GM21381 (cell line): ENCODE measurements around the gene TMEM62.
"Not testable (repeated sequence)": the region's sequence is repeated elsewhere in the genome, so short reads cannot be mapped to it uniquely, and the experiment has no call there.

Source experiments
- ATAC-seq: cut with Tn5 transposase; IDR thresholded peaks from one replicate; pipeline ENCODE4 v1.9.1; 2021; ENCODE audit warnings: mild to moderate bottlenecking, moderate library complexity; ENCODE audit not compliant: unreplicated experiment

The TMEM62 gene

GRCh38 chr15:43208052-43209002, 74.9 kb downstream of the TMEM62 start:
- ATAC-seq: no peak

DNA sequence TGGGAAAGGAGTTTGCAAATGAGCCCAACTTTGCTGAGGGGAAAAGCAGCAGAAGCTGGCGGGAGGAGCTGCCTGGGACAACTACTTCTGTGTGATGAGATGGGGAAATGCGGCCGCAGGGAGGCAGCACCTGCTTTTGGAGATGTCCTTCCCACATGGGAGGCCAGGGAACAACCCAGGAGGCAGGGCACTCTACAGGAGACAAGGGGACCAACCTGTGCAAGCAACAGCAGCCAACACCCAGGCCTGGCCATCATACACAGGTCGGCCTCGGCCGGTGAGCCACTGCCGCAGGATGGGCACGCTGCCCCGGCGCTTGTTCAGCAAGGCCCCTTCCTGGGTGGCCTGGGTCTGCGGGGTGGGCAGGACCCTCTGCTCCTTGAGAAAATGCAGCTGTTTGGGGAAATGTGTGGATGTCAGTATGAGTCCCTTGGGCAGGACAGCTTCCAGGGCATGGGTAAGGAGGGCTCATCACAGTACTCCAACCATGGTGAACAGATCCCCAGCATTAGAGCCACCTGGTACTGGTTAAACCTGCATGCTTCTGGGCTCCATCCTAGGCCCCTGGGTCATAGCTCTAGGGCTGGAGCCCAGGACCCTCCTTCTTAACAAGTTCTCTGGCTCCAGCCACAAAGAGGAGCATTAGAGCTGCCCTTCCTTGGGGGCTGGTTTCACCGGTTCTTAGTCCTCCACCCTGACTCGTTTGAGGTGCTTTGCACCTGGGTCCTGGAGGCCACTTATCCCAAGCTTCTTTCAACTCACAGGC, 75.9 kb downstream of the TMEM62 start:
- ATAC-seq: no peak

DNA sequence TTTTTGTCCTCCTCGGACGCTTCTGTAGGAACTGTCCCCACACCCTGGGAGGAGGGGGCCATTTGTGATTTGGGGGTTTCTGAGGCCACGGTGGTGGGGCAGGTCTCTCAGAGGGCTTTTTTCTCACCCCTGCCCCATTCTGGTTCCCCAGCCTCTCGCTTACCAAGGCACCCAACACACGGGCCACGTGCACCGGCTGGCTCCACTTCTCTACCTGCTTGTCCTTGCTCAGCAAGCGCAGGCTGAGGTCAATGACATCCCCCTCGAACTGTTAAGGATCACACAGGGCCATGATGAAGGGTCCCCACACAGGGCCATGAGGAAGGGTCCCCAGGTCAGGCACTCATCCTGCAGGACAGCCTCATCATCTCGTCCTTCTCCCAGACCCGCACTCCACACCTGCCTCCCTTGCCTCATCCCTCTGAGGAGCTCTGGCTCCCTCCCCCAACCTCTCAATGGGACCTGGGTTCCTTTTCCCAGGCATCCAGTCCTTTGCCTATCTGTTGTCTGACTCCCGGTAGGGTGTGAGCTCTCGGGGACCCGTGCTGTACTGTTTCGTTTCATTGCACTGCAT, 76.9 kb downstream of the TMEM62 start:
- ATAC-seq: no peak

DNA sequence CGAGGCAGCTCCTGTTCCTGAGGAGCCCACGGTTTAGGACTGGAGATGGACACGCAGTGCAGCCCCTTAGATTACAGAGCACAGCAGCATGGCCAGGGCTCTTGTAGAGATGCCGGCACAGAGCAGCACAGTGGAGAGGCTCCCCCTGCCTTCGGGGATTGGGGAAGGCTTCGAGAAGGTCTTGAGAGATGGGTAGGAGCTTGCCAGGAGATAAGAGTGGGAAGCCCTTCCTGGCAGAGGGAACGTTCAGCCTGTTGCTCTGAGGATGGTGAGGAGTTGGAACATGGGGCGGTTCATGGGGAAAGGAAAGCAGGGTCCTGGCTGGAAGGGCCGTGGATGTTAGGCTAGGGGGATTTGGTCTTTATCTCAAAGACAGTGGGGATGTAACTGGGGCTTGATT, 77.4 kb downstream of the TMEM62 start:
- no peak for ATAC-seq

DNA sequence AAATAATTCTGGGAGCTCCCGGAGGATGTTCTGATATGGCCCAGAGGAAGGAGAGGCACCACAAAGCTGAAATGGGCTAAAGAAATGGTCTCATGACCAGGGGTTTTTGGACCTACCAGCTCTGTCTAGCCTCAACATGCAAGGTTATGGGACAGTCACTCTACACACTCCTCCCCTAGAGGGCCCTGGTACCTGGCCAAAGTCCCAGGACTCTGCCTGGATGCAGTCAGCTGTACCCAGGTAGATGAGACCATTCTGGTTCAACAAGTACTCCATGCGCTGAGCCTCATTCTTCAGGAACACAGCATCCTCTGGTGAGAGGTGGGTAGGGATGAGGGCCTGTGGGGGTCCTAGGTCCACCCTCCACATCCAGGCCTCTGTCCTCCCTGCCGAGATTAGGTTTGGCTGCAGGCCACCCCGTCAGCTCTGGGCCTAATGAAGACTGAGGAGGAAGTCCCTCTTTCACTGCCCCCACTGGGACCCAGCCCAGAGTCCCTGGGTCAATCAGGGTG, 77.9 kb downstream of the TMEM62 start:
- ATAC-seq: no peak

DNA sequence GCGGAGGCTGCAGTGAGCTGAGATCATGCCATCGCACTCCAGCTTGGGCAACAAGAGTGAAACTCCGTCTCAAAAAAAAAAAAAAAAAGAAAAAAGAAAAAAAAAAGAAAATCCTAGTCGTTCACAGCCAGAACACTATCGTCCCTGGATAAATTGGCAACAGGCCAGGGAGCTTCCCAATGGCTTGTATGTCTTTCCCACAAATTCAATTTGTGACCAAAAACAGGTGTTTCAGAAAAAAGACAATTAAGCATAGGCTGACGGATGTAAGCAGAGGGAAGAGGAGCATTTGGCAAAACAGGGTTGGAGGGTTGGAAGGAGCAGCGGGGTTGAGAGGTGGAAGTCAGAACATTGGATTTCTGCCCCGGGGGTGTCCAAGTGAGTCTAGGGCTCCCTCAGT, 78.9 kb downstream of the TMEM62 start:
- ATAC-seq: no peak

DNA sequence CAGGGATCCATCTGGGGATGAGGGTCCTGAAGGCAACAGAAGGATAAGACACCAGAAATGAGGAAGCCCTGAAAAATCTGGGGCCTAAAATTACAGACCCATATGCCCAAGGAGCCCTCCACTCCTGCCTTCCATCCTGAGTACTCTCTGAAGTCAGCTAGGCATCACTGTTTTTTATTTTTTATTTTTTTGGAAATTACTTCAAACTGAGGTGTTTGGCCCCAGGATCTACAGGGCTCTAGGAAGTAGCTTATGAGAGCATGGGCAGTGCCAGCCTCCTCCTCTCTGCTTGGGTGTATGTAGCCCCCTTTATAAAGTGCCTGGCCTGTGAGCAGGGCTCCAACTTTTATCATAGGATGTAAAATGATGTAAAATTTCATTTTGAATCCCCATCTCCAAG, 79.6 kb downstream of the TMEM62 start:
- no peak for ATAC-seq

DNA sequence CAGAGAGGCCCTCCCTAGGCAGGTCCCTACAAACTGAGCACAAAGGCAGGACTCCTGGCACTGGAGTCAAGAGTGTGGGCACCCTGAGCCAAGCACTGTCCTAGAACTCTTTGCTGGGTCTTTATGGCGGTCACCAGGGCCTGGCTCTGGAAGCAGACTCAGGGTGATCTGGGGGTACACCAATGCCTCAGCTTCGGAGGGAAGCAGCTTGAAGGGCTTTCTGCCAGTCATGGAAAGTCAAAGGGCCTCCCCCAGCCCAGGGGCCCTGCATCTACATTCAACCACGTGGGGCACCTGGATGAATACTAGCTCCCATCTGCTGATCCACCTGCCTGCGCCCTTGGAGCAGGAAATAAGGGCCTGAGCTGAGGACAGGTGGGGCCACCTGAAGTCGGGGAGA, 80.1 kb downstream of the TMEM62 start:
- ATAC-seq: no peak

- ATAC-seq: no peak
These were observed 80.8 kb downstream of the TMEM62 start for GRCh38 chr15:43214169-43214568.

DNA sequence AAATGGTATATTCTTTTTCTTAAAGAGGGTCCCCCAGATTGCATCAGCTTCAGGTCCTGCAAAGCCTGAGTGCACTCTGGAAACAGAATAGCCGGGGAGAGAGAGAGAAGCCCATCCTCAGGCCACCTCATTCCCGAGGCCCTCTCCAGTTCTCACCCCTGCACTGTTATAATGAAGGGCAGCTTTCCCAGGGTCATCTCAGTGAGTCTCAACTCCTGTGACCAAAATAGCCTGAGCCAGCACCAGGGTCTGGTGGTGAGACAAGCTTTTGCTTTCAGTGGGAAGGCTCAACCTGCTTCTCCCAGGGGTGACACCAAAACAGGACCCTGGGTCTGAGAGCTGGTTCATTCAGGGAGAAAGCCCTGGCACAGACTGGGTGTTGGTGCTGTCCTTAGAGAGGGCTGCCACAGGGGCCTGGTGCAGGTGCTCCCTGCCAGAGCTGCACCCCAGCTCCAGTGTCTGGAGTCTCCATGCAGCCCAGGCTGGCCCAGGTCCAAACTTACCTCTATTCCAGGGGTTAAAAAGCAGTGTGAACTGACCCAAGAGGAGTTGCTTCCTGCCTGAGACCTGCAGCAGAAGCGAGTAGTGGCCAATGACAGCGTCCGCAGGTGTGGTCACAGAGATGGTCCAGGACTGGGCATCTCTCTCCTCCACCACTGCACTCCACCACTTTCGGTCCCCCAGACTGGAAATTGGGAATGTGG, 81.4 kb downstream of the TMEM62 start:
- no peak for ATAC-seq

- ATAC-seq: no peak
These were observed 82.6 kb downstream of the TMEM62 start for GRCh38 chr15:43215961-43216360.

DNA sequence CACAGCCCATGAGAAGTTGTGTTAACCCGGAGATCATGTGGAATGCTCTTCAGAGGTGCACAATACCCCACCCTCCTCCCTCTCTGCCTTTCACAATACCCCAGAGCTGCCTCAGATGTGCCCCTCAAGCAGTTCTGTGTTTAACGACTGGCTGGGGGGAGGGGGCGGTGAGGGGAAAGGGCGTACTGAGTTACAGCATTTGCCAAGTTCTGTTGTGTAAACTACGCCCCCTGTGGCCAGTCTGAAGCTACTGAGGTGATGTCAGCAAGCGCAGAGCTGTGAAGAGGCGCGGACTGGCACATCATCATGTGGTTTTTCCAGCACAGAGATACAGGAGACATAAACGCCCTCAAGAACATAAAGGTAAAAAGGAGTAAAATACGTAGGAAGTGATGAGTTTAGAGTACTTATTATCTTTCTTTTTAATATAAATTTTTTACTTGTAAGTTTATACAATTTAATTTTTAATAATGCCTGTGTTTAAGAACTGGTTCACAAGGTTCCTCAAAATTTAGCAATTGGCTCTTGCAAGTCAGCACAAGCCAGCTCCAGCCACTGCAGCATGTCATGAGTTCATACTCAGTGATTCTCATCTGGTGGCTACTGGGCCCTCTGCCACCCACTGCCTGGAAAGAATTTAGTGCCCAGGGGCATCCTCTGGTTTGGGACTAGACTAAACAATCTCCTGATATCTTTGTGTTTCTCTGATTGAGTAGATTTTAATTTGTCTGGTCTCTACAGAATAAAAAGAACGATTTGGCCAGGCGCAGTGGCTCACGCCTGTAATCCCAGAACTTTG, 85.7 kb downstream of the TMEM62 start:
- no peak for ATAC-seq

DNA sequence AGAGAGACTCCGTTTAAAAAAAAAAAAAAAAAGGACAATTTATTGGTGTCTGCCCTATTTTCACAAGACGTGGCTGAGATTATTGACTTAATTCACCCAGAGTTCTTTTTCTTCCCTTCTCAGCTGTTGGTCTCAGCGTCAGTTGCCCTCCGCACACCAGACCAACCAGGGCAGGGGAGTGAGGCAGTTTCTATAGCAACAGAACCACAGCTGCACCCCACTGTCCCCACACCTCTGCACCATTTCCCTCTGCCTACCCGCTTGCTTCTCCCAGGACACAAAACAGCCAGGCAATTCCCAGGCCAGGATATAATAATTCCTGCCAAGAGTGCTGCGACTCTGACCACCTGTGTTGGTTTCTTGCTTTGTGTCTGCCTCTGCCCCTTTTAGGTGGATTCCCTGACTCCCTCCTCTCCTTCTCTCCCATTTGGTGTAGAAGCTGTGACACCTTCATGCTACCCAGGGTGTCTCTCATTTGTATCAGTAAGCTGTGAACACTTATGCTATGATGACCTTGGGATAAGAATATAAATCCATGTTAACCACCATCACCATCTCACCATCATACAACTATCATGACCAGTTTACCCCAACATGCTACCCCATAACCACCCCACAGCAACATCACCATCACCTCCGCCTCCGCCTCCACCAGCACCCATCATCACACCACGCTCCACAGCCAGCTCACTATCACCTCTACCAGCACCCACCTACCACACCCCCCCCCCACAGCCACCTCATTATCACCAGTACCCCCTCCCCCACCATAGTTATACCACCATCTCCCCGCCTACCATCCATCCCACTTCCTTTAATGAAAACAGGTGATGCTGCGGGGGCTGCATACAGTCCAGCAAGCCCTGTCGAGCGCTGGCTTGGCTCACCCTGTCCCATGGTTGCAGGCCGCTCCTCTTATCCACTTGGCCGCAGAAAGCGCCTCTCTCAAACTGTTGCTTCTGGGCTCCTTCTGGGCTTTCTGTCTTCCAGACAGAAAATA, 86.8 kb downstream of the TMEM62 start:
- no peak for ATAC-seq

DNA sequence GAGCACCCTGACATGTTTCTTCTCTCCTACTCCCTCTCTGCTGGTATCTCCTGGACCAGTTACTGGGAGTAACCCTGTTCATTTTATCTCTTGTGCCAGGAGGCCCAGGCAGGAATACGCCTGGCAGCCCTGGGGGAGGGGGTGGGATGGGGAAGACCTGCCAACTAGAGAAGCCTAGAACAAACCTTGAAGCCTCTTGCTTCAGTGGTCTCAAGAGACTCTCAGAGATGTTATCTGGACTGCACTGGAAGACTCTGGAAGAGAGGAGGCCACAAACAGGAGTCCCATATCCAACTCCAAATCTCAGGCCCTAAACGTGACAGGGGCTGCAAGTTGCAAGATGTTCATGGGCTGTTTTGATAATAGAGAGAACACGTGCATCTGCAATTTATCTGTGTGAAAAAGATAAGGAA, 87.6 kb downstream of the TMEM62 start, which contains the start of gene EPB42:
EPB42 (minus strand) TSS at position 28 of the 413 bp plus-strand sequence. CDS start 193 bp downstream, outside the sequence.
- no peak for ATAC-seq

DNA sequence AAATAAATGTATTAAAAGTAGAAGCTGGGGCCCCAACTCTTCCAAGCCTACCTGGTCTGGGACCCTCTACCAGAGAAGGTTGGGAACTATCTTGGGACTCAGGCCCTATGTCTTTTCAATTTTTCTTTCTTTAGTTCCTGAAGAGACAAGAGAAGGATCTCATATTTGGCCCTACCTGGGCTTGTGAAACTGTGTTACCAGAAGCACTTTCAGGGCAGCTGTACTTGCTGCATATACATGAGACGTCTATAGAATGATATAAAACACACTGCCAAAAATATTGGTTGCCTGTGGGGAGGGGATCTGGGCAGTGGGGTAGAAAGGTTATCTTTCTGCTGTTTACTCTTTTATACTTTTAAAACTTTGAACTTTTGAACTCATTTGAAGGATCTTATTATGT, 88.0 kb downstream of the TMEM62 start:
- no peak for ATAC-seq

DNA sequence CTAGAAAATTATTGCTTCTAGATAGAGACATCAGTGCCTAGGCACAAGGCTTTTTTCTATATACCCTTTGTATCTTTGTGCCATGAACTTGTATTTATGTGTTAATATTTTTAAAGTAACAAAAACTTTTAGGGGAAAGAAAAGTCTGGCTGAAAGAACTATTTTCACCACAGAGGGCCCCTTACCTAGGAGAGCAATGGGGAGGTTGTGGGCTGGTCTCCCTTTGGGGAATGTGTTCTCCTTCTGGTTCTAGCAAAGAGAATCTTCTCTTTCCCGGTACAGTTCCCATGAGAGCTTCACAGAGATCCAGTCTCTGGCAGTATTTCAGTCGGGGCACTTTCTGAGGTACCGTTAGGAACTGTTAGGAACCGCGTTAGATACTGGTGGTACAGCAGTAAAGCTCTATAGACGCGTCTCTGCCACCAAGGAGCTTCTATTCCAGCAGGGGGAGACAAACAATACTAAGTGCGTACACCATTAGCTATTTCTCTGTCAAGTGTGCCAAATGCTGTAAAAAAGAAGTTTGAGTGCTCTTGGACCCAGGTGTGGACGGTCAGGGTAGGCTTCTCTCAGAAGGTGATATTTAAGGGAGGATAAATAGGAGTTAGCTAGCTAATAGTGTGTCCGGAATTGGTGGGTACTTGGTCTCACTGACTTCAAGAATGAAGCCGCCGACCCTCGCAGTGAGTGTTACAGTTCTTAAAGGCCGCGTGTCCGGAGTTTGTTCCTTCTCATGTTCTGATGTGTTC, 92.0 kb downstream of the TMEM62 start:
- ATAC-seq: no peak

- not testable (repeated sequence) for ATAC-seq
These were observed 92.5 kb downstream of the TMEM62 start for GRCh38 chr15:43225950-43226255.
